Peyer's patch (tissue), 4 donors: Measurements from ENCODE around the gene TYW1B.
"Not testable (repeated sequence)": the region's sequence is repeated elsewhere in the genome, so short reads cannot be mapped to it uniquely, and the experiment has no call there.

Experiments used
- POLR2A ChIP-seq, 2 donors: fragments of 450-650 bp; IDR thresholded peaks; one replicate each; pipeline ENCODE4 v1.5.1; 2017; ENCODE audit warnings: antibody characterized with exemption in 2 of 2, mild to moderate bottlenecking in 2 of 2, moderate library complexity in 2 of 2
- TF ChIP-seq, protein P1 (sequence below), 6 experiments: fragments of 450-650 bp in 4 of 6; fragments of 200-600 bp in 2 of 6; sonication (generic) in 1 of 6; IDR thresholded peaks; one replicate each; pipeline ENCODE4 v1.5.1; 2017 to 2019; ENCODE audit warnings: antibody characterized with exemption in 6 of 6, mild to moderate bottlenecking in 3 of 6, moderate library complexity in 1 of 6

DNA sequence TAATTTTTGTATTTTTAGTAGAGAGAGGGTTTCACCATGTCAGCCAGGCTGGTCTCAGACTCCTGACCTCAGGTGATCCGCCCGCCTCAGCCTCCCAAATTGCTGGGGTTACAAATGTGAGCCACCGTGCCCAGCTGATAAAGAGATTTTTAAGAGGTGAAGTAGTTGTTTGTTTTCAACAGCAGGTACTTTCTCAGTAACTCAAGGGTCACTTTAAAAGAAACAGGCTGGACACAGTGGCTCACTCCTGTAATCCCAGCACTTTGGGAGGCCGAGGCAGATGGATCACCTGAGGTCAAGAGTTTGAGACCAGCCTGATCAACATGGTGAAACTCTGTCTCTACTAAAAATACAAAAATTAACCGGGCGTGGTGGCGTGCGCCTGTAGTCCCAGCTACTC, 24.2 kb downstream of the TYW1B start:
- TF ChIP-seq, protein P1, sequence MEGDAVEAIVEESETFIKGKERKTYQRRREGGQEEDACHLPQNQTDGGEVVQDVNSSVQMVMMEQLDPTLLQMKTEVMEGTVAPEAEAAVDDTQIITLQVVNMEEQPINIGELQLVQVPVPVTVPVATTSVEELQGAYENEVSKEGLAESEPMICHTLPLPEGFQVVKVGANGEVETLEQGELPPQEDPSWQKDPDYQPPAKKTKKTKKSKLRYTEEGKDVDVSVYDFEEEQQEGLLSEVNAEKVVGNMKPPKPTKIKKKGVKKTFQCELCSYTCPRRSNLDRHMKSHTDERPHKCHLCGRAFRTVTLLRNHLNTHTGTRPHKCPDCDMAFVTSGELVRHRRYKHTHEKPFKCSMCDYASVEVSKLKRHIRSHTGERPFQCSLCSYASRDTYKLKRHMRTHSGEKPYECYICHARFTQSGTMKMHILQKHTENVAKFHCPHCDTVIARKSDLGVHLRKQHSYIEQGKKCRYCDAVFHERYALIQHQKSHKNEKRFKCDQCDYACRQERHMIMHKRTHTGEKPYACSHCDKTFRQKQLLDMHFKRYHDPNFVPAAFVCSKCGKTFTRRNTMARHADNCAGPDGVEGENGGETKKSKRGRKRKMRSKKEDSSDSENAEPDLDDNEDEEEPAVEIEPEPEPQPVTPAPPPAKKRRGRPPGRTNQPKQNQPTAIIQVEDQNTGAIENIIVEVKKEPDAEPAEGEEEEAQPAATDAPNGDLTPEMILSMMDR (IDR thresholded peaks at IDR 0.05), result not testable (repeated sequence)
- not testable (repeated sequence) for TF ChIP-seq POLR2A (IDR thresholded peaks at IDR 0.05)
